GM19099 (cell line): ENCODE results near the gene KRTAP6-2.

Experiments
- POLR2A ChIP-seq: IDR thresholded peaks from 3 replicates; pipeline ENCODE4 v1.6.1; 2011; ENCODE audit warnings: low read depth; ENCODE audit not compliant: insufficient read length; ENCODE audit errors: extremely low read depth

Gene KRTAP6-2

DNA sequence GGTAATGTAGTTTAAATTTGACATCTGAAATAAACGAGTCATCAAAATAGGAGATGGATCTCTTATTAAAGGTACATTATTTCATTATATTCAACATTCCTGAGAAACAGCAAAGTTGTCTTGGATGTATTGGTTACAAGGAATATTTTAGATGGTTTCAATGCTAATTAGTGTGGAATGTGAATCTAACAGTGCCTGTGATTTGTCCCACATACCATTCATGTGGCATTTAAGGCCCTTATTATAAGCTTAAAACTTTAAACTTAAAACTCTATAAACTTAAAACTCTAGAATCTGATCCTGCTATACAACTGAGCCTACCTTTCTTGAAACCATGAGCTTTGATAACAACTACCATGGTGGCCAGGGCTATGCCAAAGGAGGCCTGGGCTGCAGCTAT is 2.1 kb upstream of the KRTAP6-2 start, which contains the start of gene KRTAP22-1:
TSS of gene KRTAP22-1 (plus strand) at position 301 of the 400 bp plus-strand sequence.
- no peak for TF ChIP-seq POLR2A

DNA sequence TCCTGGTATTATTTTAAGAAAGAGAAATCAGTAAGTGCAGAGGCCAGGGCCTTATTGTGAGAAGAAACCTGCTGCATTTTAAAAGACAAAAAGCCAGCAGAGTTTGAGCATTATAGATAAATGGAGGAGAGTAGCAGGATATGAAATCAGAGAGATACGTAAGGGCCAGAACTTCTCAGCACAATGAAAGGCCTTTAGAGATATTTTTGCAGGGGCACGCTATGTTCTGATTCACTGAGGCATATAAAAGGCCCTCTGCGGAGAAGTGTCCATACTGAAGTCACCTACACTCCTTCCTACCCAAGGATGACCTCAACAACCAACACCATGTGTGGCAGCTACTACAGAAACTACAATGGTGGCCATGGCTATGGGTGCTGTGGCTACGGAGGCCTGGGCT is 6.6 kb downstream of the KRTAP6-2 start, which contains the start of gene KRTAP6-3:
TSS of gene KRTAP6-3 (plus strand) at position 301 of the 400 bp plus-strand sequence. CDS start at position 307, 6 bp downstream.
- no peak for TF ChIP-seq POLR2A

DNA sequence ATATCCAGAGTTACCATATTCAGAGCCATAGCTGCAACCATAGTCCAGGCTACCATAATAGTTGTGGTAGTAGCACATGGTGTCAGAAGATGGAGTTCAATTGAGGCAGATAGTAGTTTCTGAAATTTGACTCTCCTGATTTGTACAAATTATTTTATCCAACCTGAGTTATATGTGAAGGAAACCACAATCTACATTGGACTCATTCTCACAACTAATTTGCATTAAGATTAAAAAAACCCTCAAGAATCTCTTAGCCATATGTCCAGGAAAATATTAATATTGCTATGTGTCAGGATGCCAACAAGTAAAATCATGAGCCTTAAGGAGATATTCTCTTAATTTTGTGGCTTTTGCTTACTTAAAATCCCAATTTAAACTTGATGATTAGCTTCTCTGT is 8.4 kb downstream of the KRTAP6-2 start, which contains the start of gene KRTAP22-2:
TSS of gene KRTAP22-2 (minus strand) at position 101 of the 400 bp plus-strand sequence.
- no peak for TF ChIP-seq POLR2A

DNA sequence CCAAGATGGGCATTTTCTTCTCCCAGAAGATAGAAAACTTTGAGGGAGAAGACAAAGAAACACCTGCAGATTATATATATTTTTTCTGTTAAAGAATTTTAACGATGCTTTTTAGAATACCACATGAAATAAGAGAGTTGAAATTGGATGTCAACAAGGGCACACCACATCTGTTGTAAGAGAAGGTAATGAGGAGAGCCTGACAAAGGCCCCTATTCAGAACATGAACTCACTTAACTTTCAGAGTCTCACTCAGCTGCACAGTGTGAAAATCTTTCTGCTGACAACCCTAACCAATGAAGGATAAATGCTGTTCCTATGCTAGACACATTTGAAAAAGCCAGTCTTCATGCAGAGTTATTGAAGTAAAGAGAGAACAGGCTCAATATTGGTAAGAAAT is 15.8 kb downstream of the KRTAP6-2 start:
- no peak for TF ChIP-seq POLR2A

DNA sequence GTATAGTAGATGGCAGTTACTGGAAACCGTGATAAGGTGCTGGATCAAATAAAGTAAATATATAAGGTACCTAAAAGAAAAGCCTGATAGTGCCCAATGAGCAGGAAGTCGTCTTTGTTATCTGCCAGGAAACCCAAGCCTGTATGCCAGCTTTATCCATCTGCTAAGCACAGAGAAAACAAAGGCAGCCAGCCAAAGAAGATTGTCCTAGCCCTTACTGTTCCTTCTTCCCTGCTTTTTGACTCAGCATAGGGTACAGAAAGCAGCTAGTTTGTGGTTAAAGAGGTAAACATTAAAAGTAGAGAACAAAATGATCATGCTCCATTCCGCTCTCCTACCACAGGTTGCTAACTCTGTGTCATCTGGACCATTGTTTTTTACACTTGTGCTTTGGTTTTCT is 18.6 kb downstream of the KRTAP6-2 start:
- no peak for TF ChIP-seq POLR2A

DNA sequence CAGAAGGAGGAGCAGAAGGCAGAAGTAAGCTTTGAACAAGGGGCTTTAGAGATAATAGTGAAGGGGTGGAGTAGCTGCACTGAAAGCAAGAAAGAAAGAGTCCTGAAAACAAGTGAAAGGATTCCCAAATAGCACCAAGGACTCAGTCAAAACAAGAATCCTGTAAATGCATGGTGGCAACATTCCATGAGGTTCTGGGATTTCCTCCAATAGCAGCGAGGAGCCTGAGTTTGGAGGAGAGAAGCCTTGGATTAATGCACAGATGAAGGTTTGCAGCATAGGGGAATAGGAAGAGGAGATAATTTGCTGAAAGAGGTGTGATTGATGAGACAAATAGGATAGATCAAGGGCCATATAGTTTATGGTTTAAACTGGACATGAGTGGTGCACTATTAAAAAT is 19.4 kb downstream of the KRTAP6-2 start:
- TF ChIP-seq POLR2A = no peak

DNA sequence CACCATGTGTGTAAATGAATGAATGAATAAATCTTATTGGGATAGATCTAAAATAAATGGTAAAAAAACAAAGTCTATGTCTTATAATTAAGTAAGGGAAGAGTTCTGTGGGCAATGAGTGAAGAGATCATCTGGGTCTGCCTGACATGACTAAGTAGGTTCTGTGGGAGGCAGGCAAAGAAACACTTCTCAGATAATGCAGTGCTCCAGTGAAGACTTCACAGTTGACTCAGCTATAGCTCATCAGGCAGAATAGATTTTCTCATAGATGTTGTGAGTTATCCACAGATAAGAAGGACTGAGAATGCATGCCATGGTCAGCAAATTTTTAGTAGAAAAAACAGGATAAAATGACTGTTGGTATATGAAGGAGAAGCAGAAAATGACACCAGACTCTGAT is 20.9 kb downstream of the KRTAP6-2 start:
- TF ChIP-seq POLR2A = no peak

DNA sequence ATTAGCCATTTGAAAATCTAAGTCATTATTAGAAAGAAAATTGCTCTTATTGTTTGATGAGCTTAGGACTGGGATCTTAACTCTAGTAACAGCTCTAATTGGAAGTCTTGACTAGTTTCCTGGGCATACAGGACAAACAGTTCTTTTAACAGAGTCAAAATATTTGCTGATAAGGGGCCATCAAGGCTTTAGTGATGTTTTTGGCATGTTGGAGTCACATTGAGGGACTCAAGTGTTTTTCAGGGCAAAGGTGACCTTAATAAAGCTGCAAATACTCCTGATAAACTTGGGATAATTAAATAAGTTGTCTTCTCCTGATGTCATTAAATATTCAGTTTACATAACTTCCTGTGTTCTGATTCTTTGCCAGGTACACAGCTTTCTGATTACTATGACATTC is 31.1 kb downstream of the KRTAP6-2 start:
- no peak for TF ChIP-seq POLR2A

DNA sequence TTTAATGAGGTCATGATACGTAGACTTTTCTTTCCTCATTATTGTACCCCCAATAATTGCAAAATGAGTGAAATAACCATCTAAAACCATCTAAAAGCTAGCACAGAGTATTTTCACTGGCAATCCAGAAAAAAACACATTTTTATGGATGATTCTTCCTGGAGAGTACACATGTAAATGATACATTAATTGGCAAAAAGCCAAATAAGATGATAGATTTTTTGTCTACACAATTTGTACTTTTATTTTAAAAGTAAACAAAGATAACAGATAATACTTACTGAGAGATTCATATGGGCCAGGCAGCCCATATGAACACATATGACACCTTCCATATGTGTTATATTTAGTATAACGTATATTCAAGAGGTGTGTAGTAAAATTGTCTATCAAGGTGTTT is 35.1 kb downstream of the KRTAP6-2 start:
- no peak for TF ChIP-seq POLR2A

DNA sequence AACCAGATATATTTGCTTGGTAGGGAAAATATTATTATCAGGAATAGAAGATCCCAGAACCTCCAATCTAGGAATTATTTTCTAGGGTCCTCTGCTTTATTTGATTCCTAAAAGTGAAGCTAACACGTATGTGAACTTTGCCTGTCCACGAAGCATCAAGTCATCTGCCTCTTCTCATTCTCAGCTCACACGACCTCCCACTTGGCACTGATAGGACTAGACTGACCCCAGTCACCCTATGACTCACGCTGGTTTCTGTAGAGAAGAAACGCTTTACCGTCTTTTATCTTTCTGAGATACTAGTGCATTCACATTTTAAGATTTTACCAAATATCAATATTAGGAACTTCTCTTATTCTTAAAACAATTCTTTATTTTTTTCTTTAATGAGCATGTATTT is 35.6 kb downstream of the KRTAP6-2 start:
- TF ChIP-seq POLR2A = no peak

DNA sequence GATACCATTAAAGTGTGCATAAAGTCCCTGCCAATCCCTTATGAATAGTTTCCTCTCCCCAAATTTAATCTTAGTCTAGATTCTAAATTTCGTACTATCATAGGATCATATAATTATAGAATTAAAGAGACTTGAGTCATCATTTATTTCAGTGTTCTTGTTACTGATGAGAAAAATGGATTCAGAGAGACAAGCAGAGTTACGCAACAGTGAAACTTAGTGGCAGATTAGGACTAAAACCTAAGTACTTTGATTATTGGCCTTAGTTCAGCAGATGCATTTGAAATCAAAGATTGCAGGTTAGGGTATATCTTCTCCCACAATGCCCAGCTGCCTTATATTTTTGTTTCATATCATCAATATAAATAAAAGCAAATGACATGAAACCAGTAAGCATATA is 36.7 kb downstream of the KRTAP6-2 start:
- no peak for TF ChIP-seq POLR2A

DNA sequence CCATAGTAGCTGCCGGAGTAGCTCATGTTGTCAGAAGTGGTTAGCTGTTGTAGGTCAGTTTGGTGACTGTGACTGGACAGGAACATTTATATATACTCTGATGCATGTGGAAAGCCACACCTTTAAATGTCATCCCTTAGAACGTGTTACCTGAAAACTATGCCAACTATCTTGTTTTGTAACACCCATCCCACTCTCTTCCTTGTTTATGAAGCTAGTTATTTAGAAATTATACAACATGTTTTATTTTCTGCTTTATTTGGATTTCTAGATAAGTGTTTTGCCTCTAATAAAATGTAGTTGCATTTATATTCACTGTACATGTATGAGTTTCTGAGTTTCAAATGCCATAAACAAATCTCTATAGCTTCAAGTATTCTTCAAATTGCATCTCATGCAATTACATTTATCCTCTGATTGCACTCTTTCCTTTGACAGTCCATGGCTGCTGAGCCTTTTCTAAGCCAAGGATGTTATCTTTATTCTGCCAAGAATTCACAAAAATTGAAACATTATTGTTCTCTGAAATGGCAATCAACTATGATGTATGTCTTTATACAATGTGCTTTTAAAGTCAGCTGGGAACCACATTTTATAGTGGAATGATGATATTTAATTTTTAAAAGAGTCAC is 37.3 kb downstream of the KRTAP6-2 start, which contains the start of gene KRTAP19-7:
TSS of gene KRTAP19-7 (minus strand) at position 51 of the 632 bp plus-strand sequence. CDS start at position 26, 25 bp downstream.
- no peak for TF ChIP-seq POLR2A

DNA sequence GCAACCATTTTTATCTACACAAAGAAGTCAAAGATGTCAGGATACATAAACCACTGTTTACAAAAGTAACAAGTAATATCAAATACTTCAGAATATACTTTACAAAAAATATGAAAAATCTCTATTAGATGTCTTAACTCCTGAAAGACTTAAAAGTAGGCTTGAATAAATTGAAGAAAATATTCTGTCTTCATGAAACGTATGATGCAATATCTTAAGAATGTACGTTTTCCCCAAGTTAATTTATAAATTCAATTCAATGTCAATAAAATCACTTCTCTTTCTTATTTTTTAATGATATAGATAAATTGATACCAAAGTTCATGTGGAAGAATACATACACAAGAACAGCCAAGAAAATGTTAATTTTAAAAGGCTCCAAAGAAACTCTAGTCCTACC is 43.6 kb downstream of the KRTAP6-2 start:
- TF ChIP-seq POLR2A = no peak

DNA sequence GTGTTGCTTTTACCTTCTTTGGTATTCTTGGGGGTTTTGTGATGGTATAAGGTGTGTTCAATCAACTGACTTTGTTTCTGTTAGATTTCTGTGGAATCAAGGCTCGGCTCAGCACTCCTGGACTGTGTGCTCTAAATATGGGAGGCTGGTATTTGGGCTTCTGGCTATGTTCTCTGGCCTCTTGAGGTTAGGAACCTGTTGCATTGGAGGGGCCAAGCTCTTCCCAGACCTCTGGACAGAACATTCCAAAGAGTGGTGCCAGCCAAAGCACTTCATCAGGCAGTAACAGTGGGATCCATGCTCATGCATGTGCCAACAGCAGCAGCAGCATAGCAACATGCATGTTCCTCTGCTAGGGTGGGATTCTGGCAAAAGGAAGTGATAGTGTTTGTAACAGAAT is 45.9 kb downstream of the KRTAP6-2 start:
- TF ChIP-seq POLR2A = no peak
